Measurements from ENCODE around the gene ANKRD62.
"Not testable (repeated sequence)": the region's sequence is repeated elsewhere in the genome, so short reads cannot be mapped to it uniquely, and the experiment has no call there.

Gene ANKRD62

DNA sequence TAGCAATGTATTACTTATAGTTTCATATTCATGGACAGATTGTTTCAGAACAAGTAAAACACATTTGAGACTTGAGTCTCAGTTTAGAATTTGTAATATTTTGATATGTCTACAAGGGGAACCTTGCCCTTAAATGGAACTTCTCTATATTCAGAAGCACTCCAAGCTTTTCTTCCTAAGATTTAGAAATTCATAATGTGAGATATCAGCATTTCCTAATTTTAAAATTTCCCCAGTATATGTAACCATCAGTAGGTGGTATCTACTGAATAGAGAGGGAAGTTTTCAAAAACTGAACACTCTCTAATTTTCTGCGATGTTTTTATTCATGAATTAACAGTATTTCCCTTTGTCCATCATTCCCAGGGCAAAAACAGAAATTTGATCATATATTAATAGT is 7.6 kb downstream of the ANKRD62 start:
- DNase-seq: no peak

DNA sequence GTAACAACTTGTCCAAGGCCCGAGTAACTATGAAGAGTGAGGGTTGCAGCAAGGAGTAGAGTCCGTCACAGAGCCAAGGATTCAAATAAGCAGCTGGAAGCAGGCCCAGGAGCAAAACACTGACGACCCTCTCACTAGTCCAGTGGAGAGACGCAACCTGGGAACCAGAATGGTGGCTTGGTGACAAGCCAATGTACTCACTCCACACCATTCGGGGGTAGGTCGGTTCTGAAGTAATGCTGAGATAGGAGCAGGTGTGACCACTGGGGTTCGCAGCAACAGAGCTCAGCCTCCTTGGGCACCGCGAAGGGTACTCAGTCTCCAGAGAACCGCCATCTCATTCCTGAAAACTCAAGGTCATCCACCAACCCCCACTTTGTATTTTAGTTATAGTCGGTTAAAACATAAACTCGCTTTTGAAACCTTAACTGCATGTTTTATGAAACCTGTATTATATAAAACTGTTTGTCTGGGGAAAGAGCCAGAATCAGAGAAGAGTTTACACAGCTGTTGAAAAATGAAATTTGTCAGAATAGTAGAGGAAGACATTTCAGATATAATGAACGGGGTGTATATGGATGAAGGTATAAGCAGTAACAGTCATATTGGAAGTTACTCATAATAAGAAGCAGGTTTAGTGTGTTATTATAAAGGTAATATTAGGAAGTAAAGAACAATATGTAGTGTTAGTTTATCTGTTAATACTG is 8.6 kb downstream of the ANKRD62 start:
- DNase-seq: no peak

DNA sequence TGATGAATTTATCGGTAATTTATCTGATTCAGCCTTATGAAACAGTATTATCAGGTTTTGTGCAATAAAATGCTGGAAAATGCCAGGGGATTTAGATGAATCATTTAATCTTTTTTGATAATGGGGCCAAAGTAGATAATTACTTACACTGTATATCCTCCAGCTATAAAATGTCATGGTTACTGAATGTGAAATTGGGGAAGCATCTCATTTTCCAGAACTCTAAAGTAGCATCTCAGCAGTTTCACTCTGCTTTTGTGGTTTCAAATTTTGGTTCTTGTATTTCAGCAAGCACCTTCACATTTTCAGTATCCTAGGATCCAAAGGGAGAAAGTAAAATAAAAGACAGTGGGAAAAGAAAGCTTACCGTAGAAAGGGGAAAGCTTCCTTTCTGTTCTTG is 12.8 kb downstream of the ANKRD62 start:
- DNase-seq: no peak

DNA sequence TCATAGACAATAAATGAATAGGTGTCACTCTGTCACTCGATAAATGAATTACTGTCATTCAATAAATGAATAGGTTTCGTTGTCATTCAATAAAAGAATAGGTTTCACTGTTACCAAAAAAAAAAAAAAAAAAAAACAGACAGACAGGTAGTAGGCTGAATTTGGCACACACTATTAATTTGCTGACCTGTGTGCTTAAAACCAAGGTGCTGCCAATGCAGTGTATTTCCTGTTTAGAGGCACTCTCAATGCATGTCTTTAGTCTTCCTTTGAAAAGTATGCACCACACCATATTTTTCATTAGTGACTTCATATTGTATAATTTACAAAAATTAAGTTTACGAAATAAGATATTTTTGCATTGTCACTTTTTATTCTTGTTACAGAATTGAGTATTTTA is 16.2 kb downstream of the ANKRD62 start:
- no peak for DNase-seq

DNA sequence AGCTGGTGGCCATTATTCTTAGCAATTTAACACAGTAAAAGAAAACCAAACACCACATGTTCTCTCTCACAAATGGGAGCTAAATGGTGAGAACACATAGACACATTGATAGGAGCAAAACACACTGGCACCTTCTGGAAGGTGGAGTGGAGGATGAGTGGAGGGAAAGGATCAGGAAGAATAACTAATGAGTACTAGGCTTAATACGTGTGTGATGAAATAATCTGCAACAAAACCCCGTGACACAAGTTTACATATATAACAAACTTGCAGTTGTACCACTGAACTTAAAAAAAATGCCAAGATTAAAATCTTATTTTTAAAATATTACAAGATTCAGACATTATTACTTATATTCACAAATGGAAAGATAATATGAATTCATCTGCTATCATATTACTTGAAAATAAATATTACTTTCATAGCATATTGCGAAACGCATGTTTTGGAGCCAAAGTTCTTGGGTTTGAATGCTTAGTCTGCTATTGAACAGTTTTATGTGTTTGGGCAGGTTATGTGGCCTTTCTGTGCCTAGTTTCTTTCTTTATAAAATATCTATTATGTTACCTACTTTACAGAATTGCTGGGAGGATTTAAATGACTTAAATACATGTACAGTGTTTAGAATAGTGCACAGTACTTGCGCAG is 20.5 kb downstream of the ANKRD62 start:
- DNase-seq: no peak

DNA sequence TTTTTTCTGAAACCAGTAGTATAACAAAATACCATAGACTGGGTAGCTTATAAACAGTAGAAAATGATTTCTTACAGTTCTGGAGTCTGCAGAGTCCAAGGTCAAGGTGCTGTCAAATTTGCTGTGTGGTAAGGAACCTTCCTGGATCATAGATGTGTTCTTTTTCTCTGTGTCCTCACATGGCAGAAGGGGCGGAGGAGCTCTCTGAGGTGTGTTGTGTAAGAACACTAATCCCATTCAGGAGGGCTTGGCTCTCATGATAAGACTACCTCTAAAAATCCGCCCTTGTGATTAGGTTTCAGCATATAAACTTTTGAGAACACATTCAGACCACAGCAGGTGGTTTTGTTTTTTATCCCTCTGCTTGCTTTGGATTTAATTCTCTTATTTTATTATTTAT is 25.7 kb downstream of the ANKRD62 start:
- DNase-seq: no peak

DNA sequence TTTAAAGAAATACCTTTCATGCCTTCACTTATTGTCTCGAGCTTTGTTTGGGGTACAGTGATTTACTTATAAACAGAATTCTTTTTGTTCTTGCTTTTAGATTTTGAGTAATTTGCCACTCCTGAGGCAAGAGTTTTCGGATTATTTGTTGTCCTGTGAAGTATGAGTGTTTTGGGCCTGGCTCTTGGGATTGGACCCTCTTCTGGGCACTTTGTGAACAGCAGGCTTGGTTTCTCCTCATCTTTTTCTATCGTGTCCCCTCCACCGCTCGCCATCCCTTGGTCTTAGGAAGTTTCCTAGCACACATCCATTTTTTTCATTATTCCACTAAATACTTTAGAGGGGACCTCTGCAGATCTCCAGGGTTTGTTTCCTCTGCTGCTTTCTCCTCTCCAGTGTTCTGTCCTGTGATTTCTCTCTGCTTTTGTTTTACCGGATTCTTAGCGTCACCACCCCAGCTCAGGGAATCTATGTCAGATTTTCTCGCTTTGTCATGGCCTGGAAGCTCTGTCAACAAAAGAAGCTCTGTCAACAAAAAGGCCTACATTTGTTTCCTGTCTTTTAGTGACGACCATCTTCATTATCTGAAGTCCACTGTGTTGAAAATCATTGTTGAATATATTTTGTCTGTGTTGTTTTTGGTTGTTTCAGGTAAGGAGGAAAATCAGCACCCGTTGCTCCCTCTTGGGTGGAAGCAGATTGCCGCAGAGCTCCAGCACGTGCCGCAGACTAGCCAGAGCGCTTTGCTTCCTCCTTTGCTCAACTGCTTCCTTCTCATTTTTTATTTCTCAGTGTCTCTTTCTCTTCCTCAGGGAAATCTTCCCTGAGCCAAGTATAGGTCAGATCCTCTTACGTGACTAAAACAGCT is 27.8 kb downstream of the ANKRD62 start:
- peak; percentile 4 for DNase-seq

DNA sequence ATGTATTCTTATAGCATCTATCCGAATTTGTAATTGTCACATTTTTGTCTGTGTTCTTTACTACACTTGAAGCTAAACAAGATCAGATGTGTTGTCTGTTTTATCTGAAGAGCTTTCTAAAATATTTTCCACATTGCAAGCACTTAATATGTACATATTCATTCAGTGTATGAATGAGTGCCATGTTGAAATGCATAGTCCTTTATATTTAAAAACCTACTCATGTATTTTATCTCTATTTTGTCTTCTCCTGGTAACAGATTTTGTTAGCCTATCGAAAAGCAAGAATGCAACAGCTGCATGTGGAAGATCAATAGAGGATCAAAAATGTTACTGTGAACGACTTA is 28.4 kb downstream of the ANKRD62 start:
- not testable (repeated sequence) for DNase-seq

DNA sequence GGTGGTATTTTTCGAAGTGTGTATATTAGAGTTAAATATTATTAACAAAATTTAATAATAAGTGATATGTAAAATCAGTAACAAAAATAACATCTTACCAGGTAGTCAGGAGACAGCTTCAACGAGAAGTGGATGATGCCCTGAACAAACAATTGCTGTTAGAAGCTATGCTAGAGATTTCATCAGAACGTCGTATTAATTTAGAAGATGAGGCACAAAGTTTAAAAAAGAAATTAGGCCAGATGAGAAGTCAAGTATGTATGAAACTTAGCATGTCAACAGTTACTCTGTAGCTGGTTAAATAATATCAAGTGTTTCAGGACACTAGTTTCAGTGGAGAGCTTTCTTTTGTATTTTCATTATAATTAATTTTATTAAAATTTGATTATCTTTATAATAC is 34.0 kb downstream of the ANKRD62 start:
- not testable (repeated sequence) for DNase-seq

DNA sequence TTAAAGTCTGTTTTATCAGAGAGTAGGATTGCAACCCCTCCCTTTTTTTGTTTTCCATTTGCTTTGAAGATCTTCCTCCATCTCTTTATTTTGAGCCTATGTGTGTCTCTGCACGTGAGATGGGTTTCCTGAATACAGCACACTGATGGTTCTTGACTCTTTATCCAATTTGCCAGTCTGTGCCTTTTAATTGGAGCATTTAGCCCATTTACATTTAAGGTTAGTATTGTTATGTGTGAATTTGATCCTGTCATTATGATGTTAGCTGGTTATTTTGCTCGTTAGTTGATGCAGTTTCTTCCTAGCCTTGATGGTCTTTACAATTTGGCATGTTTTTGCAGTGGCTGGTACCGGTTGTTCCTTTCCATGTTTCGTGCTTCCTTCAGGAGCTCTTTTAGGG is 45.2 kb downstream of the ANKRD62 start:
- not testable (repeated sequence) for DNase-seq

DNA sequence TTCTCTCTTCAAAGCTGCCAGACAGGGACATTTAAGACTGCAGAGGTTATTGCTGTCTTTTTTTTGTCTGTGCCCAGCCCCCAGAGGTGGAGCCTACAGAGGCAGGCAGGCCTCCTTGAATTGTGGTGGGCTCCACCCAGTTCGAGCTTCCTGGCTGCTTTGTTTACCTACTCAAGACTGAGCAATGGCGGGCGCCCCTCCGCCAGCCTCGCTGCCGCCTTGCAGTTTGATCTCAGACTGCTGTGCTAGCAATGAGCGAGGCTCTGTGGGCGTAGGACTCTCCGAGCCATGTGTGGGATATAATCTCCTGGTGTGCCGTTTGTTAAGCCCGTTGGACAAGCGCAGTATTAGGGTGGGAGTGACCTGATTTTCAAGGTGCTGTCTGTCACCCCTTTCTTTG is 47.2 kb downstream of the ANKRD62 start:
- not testable (repeated sequence) for DNase-seq

DNA sequence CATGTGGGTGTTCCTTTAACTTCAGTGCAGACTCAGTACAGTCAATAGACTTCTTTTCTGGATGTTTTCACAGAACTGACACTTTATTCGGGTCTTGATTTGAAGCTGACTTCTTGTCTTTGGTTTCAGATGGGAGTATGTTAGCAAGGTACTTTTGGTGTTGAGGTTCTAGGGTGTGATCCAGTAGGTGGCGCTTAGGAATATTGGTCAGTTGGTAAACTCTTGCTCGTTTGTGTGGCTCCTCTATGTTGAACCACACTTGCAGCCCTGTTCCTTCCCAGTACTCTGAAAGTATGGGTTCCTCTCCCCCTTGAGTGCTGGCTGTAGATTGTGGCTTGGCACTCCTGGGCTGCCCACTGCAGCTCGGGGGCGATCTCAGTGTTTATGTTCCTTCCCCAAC is 48.1 kb downstream of the ANKRD62 start:
- DNase-seq: not testable (repeated sequence)

DNA sequence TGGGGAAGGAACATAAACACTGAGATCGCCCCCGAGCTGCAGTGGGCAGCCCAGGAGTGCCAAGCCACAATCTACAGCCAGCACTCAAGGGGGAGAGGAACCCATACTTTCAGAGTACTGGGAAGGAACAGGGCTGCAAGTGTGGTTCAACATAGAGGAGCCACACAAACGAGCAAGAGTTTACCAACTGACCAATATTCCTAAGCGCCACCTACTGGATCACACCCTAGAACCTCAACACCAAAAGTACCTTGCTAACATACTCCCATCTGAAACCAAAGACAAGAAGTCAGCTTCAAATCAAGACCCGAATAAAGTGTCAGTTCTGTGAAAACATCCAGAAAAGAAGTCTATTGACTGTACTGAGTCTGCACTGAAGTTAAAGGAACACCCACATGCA is 55.8 kb downstream of the ANKRD62 start:
- not testable (repeated sequence) for DNase-seq

DNA sequence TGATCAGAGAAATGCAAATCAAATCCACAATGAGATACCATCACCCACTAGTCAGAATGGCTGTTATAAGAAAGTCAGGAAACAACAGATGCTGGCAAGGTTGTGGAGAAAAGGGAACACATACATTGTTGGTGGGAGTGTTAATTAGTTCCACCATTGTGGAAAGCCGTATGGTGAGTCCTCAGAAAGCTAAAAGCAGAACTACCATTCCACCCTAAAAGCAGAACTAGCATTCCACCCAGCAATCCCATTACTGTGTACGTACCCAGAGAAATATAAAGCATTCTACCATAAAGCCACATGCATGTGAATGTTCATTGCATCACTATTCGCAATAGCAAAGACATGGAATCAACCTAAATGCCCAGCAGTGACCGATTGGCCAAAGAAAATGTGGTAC is 60.7 kb downstream of the ANKRD62 start:
- no peak for DNase-seq

DNA sequence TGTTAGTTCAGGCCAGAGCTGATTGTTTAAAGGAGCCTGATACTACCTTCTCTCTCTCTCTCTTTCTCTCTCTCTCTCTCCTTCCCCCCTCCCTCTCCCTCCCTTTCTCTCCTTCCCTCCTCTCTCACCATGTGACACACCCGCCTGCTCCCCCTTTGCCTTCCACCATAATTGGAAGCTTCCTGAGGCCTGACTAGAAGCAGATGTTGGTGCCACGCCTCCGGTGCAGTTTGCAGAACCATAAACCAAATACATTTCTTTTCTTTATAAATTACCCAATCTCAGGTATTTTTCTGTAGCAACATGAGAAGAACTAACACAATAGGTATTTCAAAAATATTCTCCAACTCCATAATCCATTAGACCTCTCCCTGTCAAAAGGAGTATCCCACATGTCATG is 62.4 kb downstream of the ANKRD62 start:
- DNase-seq: peak; percentile 26

DNA sequence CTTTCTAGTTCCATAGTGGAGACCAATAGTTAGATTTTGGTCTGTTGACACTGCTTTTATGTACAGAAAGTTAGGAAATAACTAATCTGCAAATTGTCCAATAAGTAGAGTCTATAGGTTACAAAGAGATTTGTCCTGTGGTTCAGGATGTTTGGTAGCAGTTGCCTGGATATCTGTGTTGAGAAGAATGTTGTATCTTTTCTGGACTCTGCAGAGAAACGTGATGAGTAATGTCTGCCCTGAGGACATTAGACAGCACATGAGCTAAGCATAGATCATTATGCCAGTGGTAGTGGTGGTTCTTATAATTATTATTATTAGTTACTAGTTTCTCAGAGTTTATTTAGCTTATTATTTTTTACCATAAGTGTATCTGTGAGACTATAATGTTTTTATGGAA is 65.8 kb downstream of the ANKRD62 start:
- peak; percentile 4 for DNase-seq

DNA sequence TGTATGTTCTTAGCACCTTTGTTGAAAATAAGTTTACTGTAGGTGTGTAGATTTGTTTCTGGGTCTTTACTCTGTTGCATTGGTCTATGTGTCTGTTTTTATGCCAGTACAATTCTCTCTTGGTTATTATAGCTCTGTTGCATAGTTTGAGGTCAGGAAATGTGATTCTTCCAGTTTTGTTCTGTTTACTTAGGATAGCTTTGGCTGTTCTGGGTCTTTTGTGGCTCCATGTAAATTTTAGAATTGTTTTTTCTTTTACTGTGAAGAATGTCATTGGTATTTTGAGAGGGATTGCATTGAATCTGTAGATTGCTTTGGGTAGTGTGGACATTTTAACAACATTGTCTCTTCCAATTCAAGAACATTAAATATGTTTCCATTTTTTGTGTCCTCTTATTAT is 69.1 kb downstream of the ANKRD62 start:
- no peak for DNase-seq

DNA sequence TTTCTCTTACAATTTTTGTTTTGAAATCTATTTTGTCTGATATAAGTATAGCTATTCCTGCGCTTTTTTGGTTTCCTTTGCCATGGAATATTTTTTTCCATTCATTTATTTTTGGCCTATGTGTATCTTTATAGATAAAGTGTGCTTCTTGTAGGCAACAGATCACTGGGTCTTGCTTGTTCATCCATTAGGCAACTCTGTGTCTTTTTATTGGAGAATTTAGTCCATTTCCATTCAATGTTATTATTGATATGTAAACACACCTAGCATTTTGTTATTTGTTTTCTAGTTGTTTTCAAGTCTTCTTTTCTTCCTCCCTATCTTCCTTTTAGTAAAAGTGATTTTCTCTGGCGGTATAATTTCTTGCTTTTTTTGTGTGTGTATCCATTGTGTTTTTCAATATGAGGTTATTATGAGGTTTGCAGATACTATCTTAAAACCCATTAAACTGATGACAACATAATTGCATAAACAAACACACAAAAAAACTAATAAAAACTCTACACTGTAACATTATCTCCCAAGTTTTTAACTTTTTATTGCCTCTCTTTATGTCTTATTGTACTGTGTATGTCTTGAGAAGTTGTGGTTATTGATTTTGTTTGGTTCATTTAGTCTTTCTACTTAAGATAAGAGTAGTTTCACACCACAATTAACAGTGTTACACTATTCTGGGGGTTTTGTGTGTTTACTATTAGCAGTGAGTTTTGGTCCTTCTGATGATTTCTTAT is 71.6 kb downstream of the ANKRD62 start:
- no peak for DNase-seq

Measured in fibroblast of skin of abdomen (primary cell).